ENCODE data around the gene ABCG1. TPM values are rescaled to one million over a fixed set of nuclear protein-coding genes. Genes with fewer than 3 reads are reported as not detected.

ABCG1 gene
- total and polyA plus RNA-seq, 4 donors: 1.6 to 9.7 (median 5.3) TPM

DNA sequence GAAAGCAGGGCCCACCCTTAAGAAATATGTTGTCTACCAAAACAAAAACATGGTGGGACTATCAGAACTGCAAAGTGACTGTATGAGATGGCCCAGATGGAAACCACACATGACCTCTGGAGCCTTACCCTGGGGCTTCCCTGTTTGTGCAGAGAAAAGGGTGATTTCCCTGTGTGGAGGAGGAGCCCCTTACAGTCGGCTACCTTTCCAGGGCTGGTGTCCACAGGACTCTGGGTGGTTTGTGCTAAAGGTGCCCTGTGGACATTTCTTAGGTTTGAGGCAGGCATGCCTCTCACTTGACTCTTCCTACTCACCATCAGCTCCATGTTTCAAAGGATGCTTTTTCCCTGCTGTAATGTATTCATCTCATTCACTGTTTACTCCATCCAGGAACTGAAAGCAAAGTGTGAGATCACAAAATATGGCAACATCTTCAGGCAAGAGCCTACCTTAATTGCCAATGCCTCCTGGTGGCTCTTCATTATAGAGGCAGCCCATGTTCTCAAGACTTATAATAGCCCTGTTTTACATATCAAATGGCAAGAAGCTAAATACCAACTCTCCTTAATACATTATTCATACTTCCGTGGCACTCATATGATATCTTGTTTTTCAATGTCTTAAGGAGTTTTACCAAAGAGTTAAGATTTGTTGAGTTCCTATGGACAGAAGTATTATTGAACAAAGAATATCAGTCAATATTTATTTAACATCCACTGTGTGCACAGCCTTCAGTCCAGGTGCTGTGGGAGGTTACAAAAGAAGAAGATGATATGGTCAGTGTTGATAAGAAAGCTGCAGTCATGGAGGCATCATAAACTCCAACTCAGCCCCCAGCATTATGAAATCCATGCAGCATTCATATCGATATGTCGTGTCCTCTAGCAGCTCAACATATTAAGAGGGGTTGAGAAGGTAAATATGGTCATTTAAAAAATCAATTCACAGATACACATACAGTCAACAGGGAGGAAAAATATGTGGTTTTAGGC lies 111.7 kb downstream of the ABCG1 start:
- Histone ChIP-seq H3K27me3 (ENCODE audit: control insufficient read depth in 4 of 4, insufficient read depth in 4 of 4, low read length in 3 of 4) (no peaks in the 10 kb centered on the region), H3K36me3 (ENCODE audit: control insufficient read depth in 4 of 4, insufficient read depth in 3 of 4, low read depth in 1 of 4, low read length in 3 of 4) (no peaks in the 10 kb centered on the region), H3K9ac (ENCODE audit: low read depth in 1 of 2, low read length in 2 of 2) (no peak overlapping the region), H3K27ac (ENCODE audit: low read depth in 1 of 2, low read length in 2 of 2) (no peak overlapping the region), H3K4me3 (ENCODE audit: low read depth in 1 of 3, low read length in 3 of 3) (no peak overlapping the region), H3K9me3 (ENCODE audit: control insufficient read depth in 4 of 4, low read length in 3 of 4) (no peaks in the 10 kb centered on the region), H3K4me1 (ENCODE audit: control insufficient read depth in 4 of 4, insufficient read depth in 4 of 4, low read length in 3 of 4) (no peaks in the 10 kb centered on the region)
- WGBS: 70% methylated on average over 4 of the region's 4 CpGs
- TF ChIP-seq GABPA (IDR thresholded peaks at IDR 0.05 in 1 of 2, conservative IDR thresholded peaks at IDR 0.05 in 1 of 2): no peak
- TF ChIP-seq RAD21 (IDR thresholded peaks at IDR 0.05): no peak
- TF ChIP-seq HNF4G (IDR thresholded peaks at IDR 0.05): no peak
- no peak for TF ChIP-seq NR2F2 (IDR thresholded peaks at IDR 0.05)
- no peak for TF ChIP-seq FOXA1 (IDR thresholded peaks at IDR 0.05)
- no peak for TF ChIP-seq SP1 (IDR thresholded peaks at IDR 0.05)
- no peak for TF ChIP-seq JUND (IDR thresholded peaks at IDR 0.05)
- TF ChIP-seq, protein P1, sequence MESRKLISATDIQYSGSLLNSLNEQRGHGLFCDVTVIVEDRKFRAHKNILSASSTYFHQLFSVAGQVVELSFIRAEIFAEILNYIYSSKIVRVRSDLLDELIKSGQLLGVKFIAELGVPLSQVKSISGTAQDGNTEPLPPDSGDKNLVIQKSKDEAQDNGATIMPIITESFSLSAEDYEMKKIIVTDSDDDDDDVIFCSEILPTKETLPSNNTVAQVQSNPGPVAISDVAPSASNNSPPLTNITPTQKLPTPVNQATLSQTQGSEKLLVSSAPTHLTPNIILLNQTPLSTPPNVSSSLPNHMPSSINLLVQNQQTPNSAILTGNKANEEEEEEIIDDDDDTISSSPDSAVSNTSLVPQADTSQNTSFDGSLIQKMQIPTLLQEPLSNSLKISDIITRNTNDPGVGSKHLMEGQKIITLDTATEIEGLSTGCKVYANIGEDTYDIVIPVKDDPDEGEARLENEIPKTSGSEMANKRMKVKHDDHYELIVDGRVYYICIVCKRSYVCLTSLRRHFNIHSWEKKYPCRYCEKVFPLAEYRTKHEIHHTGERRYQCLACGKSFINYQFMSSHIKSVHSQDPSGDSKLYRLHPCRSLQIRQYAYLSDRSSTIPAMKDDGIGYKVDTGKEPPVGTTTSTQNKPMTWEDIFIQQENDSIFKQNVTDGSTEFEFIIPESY (IDR thresholded peaks at IDR 0.05): no peak
- no peak for TF ChIP-seq FOXA2 (IDR thresholded peaks at IDR 0.05)
- TF ChIP-seq EGR1 (IDR thresholded peaks at IDR 0.05; ENCODE audit: low read depth in 2 of 2): no peak
- no peak for TF ChIP-seq HNF4A (conservative IDR thresholded peaks at IDR 0.05)
- TF ChIP-seq YY1 (IDR thresholded peaks at IDR 0.05): no peak
- TF ChIP-seq, protein P2, sequence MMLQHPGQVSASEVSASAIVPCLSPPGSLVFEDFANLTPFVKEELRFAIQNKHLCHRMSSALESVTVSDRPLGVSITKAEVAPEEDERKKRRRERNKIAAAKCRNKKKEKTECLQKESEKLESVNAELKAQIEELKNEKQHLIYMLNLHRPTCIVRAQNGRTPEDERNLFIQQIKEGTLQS (IDR thresholded peaks at IDR 0.05): no peak
- TF ChIP-seq TAF1 (conservative IDR thresholded peaks at IDR 0.05): no peak
- no peak for TF ChIP-seq RXRA (IDR thresholded peaks at IDR 0.05)
- TF ChIP-seq, protein P3, sequence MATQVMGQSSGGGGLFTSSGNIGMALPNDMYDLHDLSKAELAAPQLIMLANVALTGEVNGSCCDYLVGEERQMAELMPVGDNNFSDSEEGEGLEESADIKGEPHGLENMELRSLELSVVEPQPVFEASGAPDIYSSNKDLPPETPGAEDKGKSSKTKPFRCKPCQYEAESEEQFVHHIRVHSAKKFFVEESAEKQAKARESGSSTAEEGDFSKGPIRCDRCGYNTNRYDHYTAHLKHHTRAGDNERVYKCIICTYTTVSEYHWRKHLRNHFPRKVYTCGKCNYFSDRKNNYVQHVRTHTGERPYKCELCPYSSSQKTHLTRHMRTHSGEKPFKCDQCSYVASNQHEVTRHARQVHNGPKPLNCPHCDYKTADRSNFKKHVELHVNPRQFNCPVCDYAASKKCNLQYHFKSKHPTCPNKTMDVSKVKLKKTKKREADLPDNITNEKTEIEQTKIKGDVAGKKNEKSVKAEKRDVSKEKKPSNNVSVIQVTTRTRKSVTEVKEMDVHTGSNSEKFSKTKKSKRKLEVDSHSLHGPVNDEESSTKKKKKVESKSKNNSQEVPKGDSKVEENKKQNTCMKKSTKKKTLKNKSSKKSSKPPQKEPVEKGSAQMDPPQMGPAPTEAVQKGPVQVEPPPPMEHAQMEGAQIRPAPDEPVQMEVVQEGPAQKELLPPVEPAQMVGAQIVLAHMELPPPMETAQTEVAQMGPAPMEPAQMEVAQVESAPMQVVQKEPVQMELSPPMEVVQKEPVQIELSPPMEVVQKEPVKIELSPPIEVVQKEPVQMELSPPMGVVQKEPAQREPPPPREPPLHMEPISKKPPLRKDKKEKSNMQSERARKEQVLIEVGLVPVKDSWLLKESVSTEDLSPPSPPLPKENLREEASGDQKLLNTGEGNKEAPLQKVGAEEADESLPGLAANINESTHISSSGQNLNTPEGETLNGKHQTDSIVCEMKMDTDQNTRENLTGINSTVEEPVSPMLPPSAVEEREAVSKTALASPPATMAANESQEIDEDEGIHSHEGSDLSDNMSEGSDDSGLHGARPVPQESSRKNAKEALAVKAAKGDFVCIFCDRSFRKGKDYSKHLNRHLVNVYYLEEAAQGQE (IDR thresholded peaks at IDR 0.05): no peak
- TF ChIP-seq, protein P4, sequence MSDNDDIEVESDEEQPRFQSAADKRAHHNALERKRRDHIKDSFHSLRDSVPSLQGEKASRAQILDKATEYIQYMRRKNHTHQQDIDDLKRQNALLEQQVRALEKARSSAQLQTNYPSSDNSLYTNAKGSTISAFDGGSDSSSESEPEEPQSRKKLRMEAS (IDR thresholded peaks at IDR 0.05): no peak
- DNase-seq (ENCODE audit: low spot score): no peak

DNA sequence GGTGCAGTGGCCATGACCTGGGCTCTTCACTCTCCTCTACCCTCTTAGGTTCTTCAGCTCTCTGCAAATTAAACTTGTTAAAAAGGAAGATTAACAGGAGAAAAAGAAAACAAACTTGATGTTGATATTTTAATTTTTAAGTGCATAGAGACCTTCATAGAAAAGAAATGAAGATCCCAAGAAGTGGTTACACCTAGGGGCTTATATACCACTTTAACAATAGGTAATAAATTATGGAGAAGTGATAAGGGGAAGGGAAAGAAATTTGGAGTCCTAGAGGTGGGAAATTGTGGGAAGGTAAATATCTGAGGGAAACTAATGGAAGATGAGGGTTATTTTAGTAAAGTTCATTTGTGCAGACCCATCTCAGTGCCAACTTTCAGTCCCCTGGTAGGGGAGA lies 112.7 kb downstream of the ABCG1 start:
- DNase-seq (ENCODE audit: low spot score): no peak
- H3K4me1 ChIP-seq (ENCODE audit: control insufficient read depth in 4 of 4, insufficient read depth in 4 of 4, low read length in 3 of 4): no peaks in the 10 kb centered on the region
- no peak overlapping the region for H3K27ac ChIP-seq (ENCODE audit: low read depth in 1 of 2, low read length in 2 of 2)
- H3K9ac ChIP-seq (ENCODE audit: low read depth in 1 of 2, low read length in 2 of 2): no peak overlapping the region
- H3K9me3 ChIP-seq (ENCODE audit: control insufficient read depth in 4 of 4, low read length in 3 of 4): no peaks in the 10 kb centered on the region
- no peak overlapping the region for H3K4me3 ChIP-seq (ENCODE audit: low read depth in 1 of 3, low read length in 3 of 3)
- no peaks in the 10 kb centered on the region for H3K36me3 ChIP-seq (ENCODE audit: control insufficient read depth in 4 of 4, insufficient read depth in 3 of 4, low read depth in 1 of 4, low read length in 3 of 4)
- TF ChIP-seq CTCF (IDR thresholded peaks at IDR 0.05; ENCODE audit: low read depth, low read length, missing input control) (no peak), FOXA2 (IDR thresholded peaks at IDR 0.05) (no peak), FOXA1 (IDR thresholded peaks at IDR 0.05) (no peak), NR2F2 (IDR thresholded peaks at IDR 0.05) (no peak), JUND (IDR thresholded peaks at IDR 0.05) (no peak), HNF4A (conservative IDR thresholded peaks at IDR 0.05) (no peak), SP1 (IDR thresholded peaks at IDR 0.05) (no peak), EGR1 (IDR thresholded peaks at IDR 0.05; ENCODE audit: low read depth in 2 of 2) (no peak), RAD21 (IDR thresholded peaks at IDR 0.05) (no peak), RXRA (IDR thresholded peaks at IDR 0.05) (no peak)
- TF ChIP-seq, protein P3 (IDR thresholded peaks at IDR 0.05): no peak
- H3K27me3 ChIP-seq (ENCODE audit: control insufficient read depth in 4 of 4, insufficient read depth in 4 of 4, low read length in 3 of 4): no peaks in the 10 kb centered on the region

Data from liver (tissue), 9 donors.